Stimulated activated CD8-positive, alpha-beta memory T cell treated with anti-CD3 and anti-CD28 coated beads, Interleukin-7, amount 100 ng/mL, for 24 hours (primary cell): ENCODE data around the gene RSBN1L.
"Not testable (repeated sequence)": the region's sequence is repeated elsewhere in the genome, so short reads cannot be mapped to it uniquely, and the experiment has no call there.

Source experiments
- DNase-seq: peaks from one replicate; pipeline ENCODE4 v3.0.0-alpha.2; 2020; ENCODE audit warnings: low read depth

RSBN1L gene

GRCh38 chr7:77696057-77696642, at the start of gene RSBN1L:
TSS of gene RSBN1L (plus strand) at chr7:77696459. CDS start at chr7:77696470, 11 bp downstream.
- peak; percentile 95 for DNase-seq

DNA sequence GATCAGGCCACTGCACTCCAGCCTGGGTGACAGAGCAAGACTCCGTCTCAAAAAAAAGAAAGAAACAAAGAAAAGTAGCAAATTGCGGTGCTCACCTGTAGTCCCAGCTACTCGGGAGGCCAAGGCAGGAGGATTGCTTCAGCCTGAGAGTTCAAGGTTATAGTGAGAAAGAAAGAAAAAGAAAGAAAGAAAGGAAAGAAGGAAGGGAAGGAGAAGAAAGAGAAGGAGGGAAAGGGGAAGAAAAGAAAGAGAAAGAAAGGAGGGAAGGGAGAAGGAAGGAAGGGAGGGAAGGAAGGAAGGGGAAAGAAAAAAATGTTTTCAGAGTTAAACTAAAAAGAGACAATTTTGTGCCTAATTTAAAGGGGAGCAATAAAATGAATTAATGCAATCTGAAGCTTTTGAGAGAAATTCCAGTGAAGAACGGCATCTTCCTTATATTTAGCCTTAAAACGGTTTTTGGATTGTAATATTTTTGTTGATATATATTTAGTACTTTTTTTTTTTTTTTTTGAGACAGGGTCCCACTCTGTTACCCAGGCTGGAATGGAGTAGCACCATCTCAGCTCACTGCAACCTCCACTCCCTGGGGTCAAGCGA, 47.4 kb upstream of the RSBN1L start:
- no peak for DNase-seq

DNA sequence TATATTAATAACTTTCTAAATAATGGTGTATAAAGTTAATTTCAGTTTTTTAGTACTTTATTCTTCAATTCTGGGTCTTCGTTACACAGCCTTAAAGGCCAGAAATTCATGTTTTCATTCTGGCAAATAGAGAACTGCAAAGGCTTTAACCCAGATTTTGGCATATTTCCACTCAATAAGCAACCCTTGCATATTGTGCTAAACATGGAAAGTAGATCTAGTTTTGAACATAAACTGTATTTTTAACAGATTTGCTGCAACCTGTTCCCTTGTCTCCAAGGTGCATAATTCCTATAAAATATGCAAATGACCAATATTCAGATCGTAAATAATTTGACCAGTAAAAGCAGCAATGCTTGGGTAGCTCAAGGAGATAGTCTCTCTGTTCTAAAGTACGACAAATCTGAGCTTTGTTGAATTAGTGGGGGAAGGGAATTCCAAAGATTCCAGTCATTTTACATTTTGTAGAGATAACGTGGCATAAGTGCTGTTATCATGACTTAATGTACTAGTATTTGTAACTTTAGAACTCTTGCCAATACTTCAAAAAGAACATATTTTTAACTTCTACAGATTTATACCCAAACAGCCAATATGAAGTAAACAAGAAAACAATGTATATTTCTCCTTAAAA, 46.4 kb upstream of the RSBN1L start:
- DNase-seq: no peak

DNA sequence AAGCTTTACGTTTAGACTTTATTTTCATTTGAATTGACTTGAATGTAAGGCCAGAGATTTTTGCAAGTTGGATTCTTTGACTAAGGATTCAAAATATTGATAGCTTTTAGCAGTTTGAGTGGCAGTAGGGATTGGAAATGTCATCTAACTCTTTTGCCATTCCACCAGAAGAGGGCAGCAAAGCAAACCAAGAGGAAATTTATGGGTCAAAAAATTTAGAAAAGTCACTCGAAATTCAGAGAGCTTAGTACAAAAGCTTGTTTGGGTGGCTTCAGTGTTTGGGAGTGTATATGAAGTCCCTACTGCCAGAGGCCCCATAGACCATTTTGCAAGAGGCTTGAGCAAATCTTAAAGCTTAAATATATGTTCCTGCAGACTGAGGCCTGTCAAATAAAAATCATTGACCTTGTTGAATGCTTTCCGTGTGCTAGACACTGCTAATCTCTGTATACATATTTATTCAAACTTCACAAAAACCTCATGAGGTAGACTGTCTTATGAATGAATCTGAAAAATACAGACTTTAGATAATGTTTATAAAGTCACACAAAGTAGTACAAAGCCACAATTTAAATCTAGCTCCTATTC, 44.6 kb upstream of the RSBN1L start:
- no peak for DNase-seq

- not testable (repeated sequence) for DNase-seq
These were observed 43.4 kb upstream of the RSBN1L start for GRCh38 chr7:77652826-77653225.

- DNase-seq: no peak
These were observed 42.7 kb upstream of the RSBN1L start for GRCh38 chr7:77653572-77653971.

- no peak for DNase-seq
These were observed 40.9 kb upstream of the RSBN1L start for GRCh38 chr7:77655356-77655755.

DNA sequence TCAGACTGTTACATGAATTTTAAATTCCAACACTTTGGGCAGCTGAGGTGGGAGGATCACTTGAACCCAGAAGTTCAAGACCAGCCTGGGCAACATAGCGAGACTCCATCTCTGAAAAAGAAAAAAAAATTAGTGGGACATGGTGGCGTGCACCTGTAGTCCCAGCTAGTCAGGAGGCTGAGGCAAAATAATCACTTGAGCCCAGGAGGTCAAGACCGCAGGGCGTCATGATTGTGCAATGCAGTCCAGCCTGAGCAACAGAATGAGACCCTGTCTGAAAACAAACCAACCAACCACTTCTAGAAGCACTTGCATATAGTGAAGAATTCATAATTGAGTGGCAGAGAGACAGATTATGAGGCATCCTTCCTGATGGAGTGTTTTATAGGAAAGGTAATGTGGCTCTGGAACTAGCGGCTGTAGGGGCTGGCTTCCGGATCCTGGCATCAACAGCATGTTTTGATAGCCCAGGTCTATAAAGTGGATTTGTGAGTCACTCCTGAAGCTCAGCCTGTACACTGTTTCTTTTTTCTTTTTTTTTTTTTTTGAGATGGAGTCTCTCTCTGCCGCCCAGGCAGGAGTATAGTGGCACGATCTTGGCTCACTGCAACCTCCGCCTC, 40.3 kb upstream of the RSBN1L start:
- DNase-seq: no peak

- DNase-seq: no peak
These were observed 38.6 kb upstream of the RSBN1L start for GRCh38 chr7:77657427-77658224.

DNA sequence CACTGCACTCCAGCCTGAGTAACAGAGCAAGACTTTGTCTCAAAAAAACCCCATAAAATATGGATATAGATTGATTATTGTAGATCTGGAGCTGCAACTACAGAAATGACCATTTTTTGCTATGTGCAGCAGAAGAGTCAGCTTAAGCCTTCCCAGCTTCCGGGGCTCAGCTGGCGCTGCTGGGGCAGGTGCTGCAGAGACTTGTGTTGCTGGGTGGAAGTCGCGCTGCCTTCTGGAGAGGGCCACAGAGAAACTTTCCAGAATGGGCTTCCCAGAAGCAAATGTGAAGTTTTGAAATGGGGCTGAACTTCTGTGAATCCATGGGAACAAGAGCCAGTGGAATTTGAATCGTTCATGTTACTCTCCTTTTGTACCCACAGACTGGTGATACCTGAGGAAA, 37.3 kb upstream of the RSBN1L start:
- no peak for DNase-seq

DNA sequence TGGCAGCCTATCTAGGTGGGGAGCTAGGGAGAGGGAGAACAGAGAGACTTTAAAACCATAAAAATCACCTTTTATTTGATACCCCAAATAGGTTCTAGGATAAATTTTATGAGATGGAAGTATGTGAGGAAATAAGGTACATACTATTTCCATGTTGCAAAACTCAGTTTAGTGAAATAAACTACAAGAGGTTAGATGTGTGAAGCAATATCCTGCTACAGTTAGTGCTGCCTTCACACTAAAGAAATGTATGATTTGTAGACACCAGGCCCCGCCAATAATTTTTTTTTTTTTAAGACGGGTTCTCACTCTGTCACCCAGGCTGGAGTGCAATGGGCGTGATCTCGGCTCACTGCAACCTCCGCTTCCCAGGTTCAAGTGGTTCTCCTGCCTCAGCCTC, 34.4 kb upstream of the RSBN1L start:
- DNase-seq: no peak

DNA sequence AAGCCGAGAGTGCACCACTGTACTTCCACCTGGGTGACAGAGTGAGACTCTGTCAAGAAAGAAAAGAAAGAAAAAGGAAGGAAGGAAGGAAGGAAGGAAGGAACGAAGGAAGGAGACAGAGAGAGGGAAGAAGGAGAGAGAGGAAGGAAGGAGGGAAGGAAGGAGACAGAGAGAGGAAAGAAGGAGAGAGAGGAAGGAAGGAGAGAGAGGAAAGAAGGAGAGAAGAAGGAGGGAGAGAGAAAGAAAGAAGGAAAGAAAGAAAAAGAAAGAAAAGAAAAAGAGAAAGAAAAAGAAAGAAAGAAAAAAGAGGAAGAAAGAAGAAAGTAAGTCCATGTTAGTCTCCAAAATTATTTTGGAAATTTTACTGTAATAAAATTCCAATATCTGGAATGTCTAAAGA, 33.4 kb upstream of the RSBN1L start:
- DNase-seq: no peak

DNA sequence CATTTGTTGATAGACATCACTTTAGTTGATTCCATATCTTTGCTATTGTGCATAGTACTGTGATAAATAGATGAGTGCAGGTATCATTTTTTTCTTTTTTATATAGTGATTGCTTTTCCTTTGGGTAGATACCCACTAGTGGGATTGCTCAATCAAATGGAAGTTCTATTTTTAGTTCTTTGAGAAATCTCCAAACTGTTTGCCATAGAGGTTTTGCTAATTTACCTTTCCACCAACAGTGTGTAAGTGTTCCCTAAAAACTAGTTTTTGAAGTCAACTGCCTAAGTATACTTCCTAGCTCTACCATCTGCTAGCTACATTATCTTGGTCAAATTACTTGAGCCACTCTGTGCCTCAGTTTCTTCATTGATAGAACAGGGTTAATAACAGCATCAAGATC, 31.5 kb upstream of the RSBN1L start:
- DNase-seq: no peak

DNA sequence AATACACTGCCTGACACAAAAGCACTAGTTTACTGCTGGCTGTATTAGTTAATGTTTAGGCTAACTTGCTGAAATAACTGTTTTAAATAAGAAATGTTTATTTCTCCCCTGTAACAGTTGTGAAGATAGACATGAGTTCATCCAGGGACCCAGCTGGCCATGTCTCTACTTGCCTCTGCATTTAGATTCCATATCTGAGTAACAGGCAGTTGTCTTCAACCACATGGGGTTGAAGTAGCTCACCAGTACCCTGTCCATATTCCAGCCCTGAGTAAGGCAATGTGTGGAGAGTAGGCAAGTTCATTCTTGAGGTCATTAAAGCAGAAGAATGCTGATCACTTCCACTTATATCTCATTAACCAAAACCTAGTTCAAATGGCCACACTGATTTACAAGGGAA, 31.1 kb upstream of the RSBN1L start:
- DNase-seq: no peak

GRCh38 chr7:77667459-77668086, 28.7 kb upstream of the RSBN1L start:
- DNase-seq: no peak

DNA sequence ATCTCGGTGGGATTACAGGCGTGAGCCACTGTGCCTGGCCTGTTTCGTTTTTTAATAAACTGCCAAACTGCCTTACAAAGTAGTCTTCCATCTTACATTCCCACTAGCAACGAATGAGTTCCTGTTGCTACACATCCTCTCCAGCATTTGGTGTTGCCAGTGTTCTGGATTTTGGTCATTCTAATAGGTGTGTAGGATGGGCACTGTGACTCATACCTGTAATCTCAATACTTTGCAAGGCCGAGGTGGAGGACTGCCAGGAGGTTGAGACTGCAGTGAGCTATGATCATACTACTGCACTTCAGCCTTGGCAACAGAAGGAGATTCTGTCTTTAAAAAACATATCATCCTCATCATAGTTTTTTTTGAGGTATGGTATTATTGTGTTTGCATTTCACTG, 21.4 kb upstream of the RSBN1L start:
- no peak for DNase-seq

DNA sequence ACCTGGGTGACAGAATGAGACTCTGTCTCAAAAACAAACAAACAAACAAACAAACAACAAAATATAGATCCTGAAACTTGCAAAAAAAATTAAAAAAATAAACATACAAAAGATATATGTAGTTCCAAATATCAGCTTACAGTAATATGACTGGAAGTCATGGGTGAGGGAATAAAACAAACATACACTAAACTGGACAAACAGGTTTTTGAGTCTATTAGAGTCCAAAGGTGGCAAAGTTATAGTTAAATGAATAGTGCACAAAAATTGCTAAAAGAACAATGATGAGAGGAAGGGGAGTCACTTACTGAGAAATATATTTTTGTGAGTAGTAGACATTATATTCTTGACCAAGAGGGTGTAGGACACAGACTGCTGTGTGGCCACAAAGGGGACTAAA, 16.7 kb upstream of the RSBN1L start:
- no peak for DNase-seq

GRCh38 chr7:77680266-77680665, 16.0 kb upstream of the RSBN1L start:
- DNase-seq: no peak

- no peak for DNase-seq
These were observed 12.2 kb upstream of the RSBN1L start for GRCh38 chr7:77684030-77684429.

DNA sequence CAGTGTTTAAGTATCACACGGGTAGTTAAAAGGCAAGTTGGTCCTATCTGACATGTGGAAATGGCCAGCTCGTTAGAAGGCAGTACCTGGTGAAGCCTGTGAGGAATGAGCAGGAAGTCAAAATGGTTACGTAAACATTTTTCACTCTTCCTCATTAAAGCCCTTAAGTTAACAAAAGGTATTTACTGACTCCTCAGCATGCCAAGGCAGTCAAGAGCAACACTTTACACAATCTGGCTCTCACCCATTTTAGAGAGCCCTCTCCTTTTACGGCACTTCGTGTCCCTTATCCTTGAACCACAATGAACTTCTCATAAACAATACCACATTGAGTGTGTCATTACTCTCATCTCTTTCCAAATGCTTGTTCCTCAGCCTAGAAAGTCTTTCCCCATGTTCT, 11.0 kb upstream of the RSBN1L start:
- DNase-seq: no peak

DNA sequence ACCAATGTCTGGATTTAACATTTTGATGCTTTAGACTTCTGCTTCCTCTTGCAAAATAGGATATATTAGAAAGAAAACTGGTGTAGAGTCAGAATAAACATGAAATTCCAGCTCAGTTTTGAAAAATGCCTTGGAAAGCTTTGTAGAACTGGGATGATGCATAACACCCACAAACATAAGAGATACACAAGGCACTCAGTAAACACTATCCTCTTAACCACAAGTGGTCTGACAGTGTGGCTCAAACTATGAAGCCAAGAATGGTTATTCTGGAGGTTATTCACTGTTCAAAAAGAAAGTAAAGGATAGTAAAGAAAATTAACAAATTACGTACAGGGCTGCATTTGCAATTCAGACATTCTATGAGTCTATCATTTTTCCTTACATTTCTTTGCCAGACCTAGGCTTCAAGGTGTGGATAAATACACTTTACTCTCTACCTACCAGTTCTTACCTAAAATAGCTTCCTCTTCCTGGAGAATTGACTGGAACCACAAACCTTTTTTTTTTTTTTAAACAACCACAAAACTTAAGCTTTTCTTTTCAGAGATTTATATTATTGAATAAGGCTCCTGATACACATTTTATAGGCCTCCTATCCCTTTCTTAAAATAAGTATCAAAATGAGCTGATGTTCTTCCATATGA, 9.0 kb upstream of the RSBN1L start:
- no peak for DNase-seq
